Astrocyte of the cerebellum (primary cell): Measurements from ENCODE around the gene CPN2.

Experiments
- DNase-seq: peaks from one replicate; pipeline ENCODE4 v3.0.0-alpha.2; 2011; ENCODE audit warnings: low read depth
- H3K4me3 ChIP-seq: 2 replicates; pipeline ENCODE4 v1.5.1; 2011; ENCODE audit warnings: mild to moderate bottlenecking, low read depth, low read length, moderate library complexity
- in situ Hi-C: cut with HindIII; loops from 2 replicates; pipeline ENCODE4 v1.10.0; 2017; ENCODE audit warnings: low sequenced_read_pairs
- TF ChIP-seq, protein P1 (sequence below): IDR thresholded peaks from 2 replicates; pipeline ENCODE4 v1.5.1; 2012; ENCODE audit warnings: low read length, low read depth, moderate library complexity, mild to moderate bottlenecking; ENCODE audit errors: missing control alignments

The CPN2 gene

DNA sequence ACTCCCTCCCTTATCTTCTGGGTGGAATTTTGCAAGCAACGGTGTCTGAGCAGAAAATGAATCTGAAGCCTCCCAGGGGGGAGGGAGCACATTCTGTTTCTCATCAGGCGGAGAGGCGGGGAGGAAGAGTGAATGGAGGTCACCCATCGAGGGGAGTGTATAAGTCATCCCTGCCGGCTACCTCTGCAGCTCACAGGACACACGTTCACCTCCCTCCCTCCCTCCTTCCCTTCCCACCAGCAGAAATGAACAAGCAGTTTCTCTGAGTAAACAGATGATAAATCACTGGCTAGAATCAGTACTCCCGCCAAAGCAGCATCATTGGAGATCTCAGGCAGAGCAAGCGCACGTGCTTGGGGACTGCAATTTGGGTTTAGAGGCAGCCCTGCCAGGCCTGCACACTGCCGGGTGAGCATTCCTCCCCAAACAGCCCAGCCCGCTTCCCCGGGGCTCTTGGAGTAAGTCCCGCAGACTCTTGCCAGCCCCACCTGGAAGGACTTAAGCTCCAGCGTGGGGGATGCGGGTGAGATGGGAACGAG is 38.3 kb downstream of the CPN2 start:
- H3K4me3 ChIP-seq: no peak overlapping the region
- in situ Hi-C loops: loop anchor here (25.0 kb wide), 1 partner anchor 651 kb away; no protein-coding TSS in a partner anchor
- DNase-seq: no peak
- TF ChIP-seq, protein P1, sequence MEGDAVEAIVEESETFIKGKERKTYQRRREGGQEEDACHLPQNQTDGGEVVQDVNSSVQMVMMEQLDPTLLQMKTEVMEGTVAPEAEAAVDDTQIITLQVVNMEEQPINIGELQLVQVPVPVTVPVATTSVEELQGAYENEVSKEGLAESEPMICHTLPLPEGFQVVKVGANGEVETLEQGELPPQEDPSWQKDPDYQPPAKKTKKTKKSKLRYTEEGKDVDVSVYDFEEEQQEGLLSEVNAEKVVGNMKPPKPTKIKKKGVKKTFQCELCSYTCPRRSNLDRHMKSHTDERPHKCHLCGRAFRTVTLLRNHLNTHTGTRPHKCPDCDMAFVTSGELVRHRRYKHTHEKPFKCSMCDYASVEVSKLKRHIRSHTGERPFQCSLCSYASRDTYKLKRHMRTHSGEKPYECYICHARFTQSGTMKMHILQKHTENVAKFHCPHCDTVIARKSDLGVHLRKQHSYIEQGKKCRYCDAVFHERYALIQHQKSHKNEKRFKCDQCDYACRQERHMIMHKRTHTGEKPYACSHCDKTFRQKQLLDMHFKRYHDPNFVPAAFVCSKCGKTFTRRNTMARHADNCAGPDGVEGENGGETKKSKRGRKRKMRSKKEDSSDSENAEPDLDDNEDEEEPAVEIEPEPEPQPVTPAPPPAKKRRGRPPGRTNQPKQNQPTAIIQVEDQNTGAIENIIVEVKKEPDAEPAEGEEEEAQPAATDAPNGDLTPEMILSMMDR: no peak

DNA sequence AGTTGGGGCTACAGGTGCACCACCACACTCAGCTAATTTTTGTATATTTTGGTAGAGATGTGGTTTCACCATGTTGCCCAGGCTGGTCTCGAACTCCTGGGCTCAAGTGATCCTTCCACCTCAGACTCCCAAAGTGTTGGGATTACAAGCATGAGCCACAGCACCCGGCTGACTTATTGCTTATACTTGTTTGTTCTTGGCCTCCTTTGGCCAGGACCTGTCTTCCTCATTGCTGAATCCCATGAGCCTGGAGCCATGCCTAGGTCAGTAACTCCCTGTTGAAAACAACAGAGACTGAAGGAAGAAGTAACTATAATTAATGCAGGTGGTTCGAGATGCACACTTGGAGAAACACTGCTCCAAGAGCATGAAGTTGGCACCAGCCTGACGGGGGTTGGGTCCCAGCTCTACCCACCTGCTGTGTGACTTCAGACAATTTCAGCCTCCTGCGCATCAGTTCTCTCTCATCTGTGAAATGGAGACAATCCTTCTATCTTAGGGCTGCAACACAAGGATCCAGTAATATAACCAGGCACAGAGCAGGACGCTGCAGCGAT is 38.9 kb downstream of the CPN2 start:
- in situ Hi-C loops: loop anchor here (25.0 kb wide), 1 partner anchor 650 kb away; no protein-coding TSS in a partner anchor
- TF ChIP-seq, protein P1: no peak
- no peak for DNase-seq
- no peak overlapping the region for H3K4me3 ChIP-seq

DNA sequence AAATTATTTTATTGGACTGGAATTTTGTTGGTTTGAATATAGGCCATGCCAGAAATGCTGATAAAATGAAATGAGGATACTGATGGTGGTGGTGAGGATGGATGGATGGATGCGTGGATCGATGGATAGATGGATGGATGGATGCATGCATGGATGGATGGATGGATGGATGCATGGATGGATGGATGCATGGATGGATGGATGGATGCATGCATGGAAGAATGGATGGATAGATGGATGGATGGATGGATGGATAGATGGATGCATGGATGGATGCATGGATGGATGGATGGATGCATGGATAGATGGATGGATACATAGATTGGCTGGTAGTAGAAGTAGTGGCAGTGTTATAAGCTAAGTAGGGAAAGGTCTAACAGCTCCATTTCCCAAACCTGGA is 40.1 kb downstream of the CPN2 start:
- DNase-seq: no peak
- H3K4me3 ChIP-seq: no peak overlapping the region
- TF ChIP-seq, protein P1: no peak
- in situ Hi-C loops: loop anchor here (25.0 kb wide), 1 partner anchor 649 kb away; no protein-coding TSS in a partner anchor

DNA sequence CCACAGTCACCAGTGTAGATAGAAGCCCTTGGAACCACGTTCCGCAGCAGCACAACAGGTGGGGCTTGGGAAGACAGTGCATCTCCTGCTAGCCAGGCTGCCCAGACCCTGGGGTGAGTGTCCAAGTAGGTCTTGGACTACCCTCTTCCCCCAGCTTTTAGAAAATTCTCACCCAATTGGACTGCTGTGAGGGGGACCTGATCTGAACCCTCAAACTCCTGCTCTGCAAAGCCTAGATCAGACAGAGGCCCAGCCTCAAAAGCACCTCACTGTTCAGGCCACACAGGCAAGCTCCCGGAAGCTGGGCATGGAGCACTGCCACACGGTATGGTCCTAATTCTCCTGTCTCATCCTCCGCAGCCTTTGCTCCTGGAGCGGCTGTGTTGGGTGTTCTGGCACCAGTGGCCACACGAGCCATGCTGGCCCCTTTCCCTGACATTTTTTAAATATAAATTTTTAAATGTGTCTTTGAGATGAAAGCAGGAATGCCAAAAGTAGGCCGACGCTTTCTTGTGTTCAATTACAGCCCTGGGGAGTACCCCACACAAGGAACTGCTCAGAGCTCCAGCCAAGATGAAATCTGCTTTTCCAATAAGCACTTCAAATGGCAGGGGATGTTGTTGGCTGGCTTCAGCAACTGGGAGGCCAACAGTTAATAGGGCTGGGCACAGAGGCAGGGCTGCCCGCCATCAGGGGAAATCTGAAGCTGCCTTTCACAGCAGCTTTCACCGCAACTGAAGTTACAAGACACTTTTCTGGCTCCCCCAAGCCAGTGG is 40.9 kb downstream of the CPN2 start:
- DNase-seq: no peak
- H3K4me3 ChIP-seq: no peak overlapping the region
- TF ChIP-seq, protein P1: no peak
- in situ Hi-C loops: loop anchor here (25.0 kb wide), 1 partner anchor 648 kb away; no protein-coding TSS in a partner anchor

DNA sequence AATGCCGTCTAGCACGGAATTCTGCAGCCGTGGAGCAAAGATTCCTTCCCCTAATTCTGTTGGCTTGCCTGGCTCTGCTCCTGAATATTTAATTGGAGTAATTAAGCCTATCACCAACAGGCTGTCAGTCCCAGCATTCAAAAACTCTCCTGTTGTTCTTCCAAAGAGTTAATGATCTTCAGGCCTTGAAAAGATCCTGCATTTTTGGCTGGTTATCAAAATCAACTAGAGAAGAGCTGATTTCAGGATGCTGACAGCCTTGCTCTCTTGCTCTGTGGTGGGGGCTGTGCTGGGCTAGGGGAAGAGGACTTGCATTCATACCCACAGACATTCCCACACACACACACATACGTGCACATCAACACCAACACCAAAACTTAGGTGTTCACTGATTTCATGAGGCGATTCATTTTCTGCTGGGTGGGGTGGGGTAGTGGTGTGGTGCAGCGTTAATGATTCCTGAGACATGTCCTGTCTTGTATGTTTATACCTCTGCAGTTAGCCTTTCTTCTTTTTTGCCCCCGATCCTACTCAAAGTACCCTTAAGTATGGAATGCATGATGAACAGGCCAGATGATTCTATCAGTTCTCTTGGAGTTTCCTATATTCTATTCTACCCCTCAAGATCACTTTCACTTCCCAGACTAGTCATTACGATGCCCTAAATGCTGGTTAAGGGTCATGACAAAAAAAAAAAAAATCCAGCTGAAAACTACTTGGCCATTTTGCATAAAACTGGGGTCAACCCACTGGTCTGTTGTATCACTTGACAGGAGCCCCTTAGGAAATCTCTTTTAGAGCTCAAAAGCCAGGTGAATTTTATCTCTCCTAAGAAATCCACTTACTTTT is 42.3 kb downstream of the CPN2 start:
- TF ChIP-seq, protein P1: no peak
- in situ Hi-C loops: loop anchor here (25.0 kb wide), 1 partner anchor 647 kb away; no protein-coding TSS in a partner anchor
- DNase-seq: no peak
- no peak overlapping the region for H3K4me3 ChIP-seq

DNA sequence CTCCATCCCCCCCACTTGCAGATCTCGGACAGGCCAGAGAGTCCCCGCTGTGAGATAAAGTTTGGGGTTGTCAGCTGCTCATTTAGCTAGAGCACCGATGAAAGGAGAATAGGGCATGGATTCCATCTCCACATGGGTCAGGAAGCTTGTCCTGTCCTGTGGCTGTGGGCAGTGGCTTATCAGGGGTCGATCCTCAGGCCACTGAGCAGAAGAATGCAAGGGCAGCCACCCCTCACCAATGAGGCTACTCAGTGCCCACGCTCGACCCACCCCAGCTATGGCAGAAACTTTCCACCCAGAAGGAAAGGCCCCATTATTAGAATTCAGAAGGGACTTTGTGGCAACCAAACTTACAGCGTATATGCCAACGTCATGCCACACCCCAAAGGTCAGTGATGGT is 43.3 kb downstream of the CPN2 start:
- TF ChIP-seq, protein P1: no peak
- H3K4me3 ChIP-seq: no peak overlapping the region
- in situ Hi-C loops: loop anchor here (25.0 kb wide), 1 partner anchor 646 kb away; no protein-coding TSS in a partner anchor
- DNase-seq: no peak
